SK-N-SH treated with all-trans-retinoic acid at 6 μM for 48 hours (cell line): ENCODE data around the gene CASZ1.

Source experiments
- ATAC-seq: fragments of 200-7000 bp; cut with Tn5 transposase; 3 replicates; pipeline ENCODE4 v1.9.1; 2020; ENCODE audit warnings: mild to moderate bottlenecking, moderate library complexity
- ARNTL ChIP-seq: fragments of 450-650 bp; formaldehyde crosslinking; IDR thresholded peaks from 2 replicates; pipeline ENCODE4 v1.5.0; 2020; ENCODE audit warnings: low read depth, mild to moderate bottlenecking, moderate library complexity, borderline replicate concordance
- CREB5 ChIP-seq: fragments of 250-450 bp; sonication (Bioruptor Pico); IDR thresholded peaks from 2 replicates; pipeline ENCODE4 v1.5.1; 2020; ENCODE audit warnings: low read depth, mild to moderate bottlenecking, moderate library complexity
- CSRNP3 ChIP-seq: fragments of 250-450 bp; sonication (Bioruptor Pico); IDR thresholded peaks from 2 replicates; pipeline ENCODE4 v1.5.1; 2021; ENCODE audit warnings: mild to moderate bottlenecking, moderate library complexity
- GLIS3 ChIP-seq: fragments of 250-450 bp; sonication (Bioruptor Pico); IDR thresholded peaks from 2 replicates; pipeline ENCODE4 v1.5.0; 2020; ENCODE audit warnings: mild to moderate bottlenecking, moderate library complexity
- ISL1 ChIP-seq: fragments of 250-450 bp; sonication (Bioruptor Pico); IDR thresholded peaks from 2 replicates; pipeline ENCODE4 v2.1.2; 2022; ENCODE audit warnings: mild to moderate bottlenecking, moderate library complexity
- OSR1 ChIP-seq: fragments of 250-450 bp; sonication (Bioruptor Pico); IDR thresholded peaks from 2 replicates; pipeline ENCODE4 v1.8.0; 2022; ENCODE audit warnings: moderate library complexity, mild to moderate bottlenecking, inconsistent platforms
- SNAI2 ChIP-seq: fragments of 250-450 bp; sonication (Bioruptor Pico); IDR thresholded peaks from 2 replicates; pipeline ENCODE4 v1.5.0; 2020; ENCODE audit warnings: mild to moderate bottlenecking, moderate library complexity
- TCF4 ChIP-seq: fragments of 250-450 bp; sonication (Bioruptor Pico); IDR thresholded peaks from 2 replicates; pipeline ENCODE4 v1.8.0; 2021; ENCODE audit warnings: mild to moderate bottlenecking, moderate library complexity, borderline replicate concordance
- TOX ChIP-seq: fragments of 250-450 bp; sonication (Bioruptor Pico); IDR thresholded peaks from 2 replicates; pipeline ENCODE4 v1.8.0; 2021; ENCODE audit warnings: mild to moderate bottlenecking, moderate library complexity, borderline replicate concordance
- ZC3H10 ChIP-seq: fragments of 250-450 bp; sonication (Bioruptor Pico); IDR thresholded peaks from 2 replicates; pipeline ENCODE4 v1.5.1; 2021; ENCODE audit warnings: mild to moderate bottlenecking, moderate library complexity
- ZFP3 ChIP-seq: fragments of 250-450 bp; sonication (Bioruptor Pico); IDR thresholded peaks from 2 replicates; pipeline ENCODE4 v1.5.0; 2020; ENCODE audit warnings: mild to moderate bottlenecking, moderate library complexity
- ZFP30 ChIP-seq: fragments of 450-650 bp; formaldehyde crosslinking; IDR thresholded peaks from 2 replicates; pipeline ENCODE4 v1.5.0; 2022; ENCODE audit warnings: mild to moderate bottlenecking, moderate library complexity
- ZNF70 ChIP-seq: fragments of 450-650 bp; formaldehyde crosslinking; IDR thresholded peaks from 2 replicates; pipeline ENCODE4 v1.5.0; 2020; ENCODE audit warnings: mild to moderate bottlenecking, moderate library complexity
- ZNF8 ChIP-seq: fragments of 450-650 bp; formaldehyde crosslinking; IDR thresholded peaks from 2 replicates; pipeline ENCODE4 v1.5.0; 2020; ENCODE audit warnings: mild to moderate bottlenecking, moderate library complexity
- TF ChIP-seq, protein P1 (sequence below): fragments of 250-450 bp; sonication (Bioruptor Pico); IDR thresholded peaks from 2 replicates; pipeline ENCODE4 v1.5.0; 2020; ENCODE audit warnings: mild to moderate bottlenecking, moderate library complexity
- TF ChIP-seq, protein P2 (sequence below): fragments of 250-450 bp; sonication (Bioruptor Pico); IDR thresholded peaks from 2 replicates; pipeline ENCODE4 v1.8.0; 2020; ENCODE audit warnings: mild to moderate bottlenecking, moderate library complexity, borderline replicate concordance
- TF ChIP-seq, protein P3 (sequence below): fragments of 250-450 bp; sonication (Bioruptor Pico); IDR thresholded peaks from 2 replicates; pipeline ENCODE4 v1.8.0; 2021; ENCODE audit warnings: low read depth, mild to moderate bottlenecking, moderate library complexity, borderline replicate concordance

CASZ1 gene

GRCh38 chr1:10829965-10830515, 33.6 kb upstream of the CASZ1 start:
- TF ChIP-seq ZNF70 (CRISPR knock-in tag) (no peak), CSRNP3 (CRISPR knock-in tag) (no peak), TCF4 (CRISPR knock-in tag) (no peak), SNAI2 (CRISPR knock-in tag) (no peak), TOX (CRISPR knock-in tag) (no peak), ZC3H10 (CRISPR knock-in tag) (no peak), ZFP3 (CRISPR knock-in tag) (no peak), ZNF8 (CRISPR knock-in tag) (no peak), GLIS3 (CRISPR knock-in tag) (no peak), ARNTL (CRISPR knock-in tag) (no peak), ZFP30 (CRISPR knock-in tag) (no peak), CREB5 (CRISPR knock-in tag) (no peak)
- TF ChIP-seq, protein P1, sequence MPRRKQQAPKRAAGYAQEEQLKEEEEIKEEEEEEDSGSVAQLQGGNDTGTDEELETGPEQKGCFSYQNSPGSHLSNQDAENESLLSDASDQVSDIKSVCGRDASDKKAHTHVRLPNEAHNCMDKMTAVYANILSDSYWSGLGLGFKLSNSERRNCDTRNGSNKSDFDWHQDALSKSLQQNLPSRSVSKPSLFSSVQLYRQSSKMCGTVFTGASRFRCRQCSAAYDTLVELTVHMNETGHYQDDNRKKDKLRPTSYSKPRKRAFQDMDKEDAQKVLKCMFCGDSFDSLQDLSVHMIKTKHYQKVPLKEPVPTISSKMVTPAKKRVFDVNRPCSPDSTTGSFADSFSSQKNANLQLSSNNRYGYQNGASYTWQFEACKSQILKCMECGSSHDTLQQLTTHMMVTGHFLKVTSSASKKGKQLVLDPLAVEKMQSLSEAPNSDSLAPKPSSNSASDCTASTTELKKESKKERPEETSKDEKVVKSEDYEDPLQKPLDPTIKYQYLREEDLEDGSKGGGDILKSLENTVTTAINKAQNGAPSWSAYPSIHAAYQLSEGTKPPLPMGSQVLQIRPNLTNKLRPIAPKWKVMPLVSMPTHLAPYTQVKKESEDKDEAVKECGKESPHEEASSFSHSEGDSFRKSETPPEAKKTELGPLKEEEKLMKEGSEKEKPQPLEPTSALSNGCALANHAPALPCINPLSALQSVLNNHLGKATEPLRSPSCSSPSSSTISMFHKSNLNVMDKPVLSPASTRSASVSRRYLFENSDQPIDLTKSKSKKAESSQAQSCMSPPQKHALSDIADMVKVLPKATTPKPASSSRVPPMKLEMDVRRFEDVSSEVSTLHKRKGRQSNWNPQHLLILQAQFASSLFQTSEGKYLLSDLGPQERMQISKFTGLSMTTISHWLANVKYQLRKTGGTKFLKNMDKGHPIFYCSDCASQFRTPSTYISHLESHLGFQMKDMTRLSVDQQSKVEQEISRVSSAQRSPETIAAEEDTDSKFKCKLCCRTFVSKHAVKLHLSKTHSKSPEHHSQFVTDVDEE (CRISPR knock-in tag) = no peak
- TF ChIP-seq, protein P2, sequence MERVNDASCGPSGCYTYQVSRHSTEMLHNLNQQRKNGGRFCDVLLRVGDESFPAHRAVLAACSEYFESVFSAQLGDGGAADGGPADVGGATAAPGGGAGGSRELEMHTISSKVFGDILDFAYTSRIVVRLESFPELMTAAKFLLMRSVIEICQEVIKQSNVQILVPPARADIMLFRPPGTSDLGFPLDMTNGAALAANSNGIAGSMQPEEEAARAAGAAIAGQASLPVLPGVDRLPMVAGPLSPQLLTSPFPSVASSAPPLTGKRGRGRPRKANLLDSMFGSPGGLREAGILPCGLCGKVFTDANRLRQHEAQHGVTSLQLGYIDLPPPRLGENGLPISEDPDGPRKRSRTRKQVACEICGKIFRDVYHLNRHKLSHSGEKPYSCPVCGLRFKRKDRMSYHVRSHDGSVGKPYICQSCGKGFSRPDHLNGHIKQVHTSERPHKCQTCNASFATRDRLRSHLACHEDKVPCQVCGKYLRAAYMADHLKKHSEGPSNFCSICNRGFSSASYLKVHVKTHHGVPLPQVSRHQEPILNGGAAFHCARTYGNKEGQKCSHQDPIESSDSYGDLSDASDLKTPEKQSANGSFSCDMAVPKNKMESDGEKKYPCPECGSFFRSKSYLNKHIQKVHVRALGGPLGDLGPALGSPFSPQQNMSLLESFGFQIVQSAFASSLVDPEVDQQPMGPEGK (CRISPR knock-in tag) = no peak
- ATAC-seq = no peak

DNA sequence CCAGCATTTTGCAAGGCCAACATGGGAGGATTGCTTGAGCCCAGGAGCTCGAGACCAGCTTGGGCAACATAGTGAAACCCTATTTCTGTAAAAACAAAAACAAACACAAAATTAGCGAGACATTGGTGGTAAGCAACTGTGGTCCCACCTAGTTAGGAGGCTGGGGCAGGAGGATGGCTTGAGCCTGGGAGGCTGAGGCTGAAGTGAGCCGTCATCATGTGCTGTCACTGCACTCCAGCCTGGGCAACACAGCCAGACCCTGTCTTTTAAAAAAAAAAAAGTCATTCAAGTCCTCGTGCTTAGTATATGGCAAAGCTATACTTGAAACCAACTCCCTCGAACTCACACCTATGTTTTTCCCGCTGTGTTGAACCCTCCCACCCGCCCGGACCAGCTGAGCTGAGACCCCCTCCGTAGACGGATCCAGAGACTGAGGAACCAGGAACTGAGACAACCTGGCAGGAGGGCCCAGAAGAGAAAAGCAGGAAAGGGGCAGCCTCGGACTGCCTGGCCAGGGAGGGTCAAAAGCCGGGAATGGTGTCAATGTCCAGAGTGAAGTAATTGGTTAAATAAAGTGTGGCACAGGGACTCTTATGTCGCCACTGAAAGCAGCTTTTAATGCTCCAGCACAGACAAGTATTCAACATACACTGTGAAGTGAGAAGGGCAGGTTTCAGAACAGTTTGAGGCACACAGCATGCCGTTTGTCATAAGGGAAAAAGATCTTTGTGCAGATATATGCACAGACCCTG, 32.8 kb upstream of the CASZ1 start:
- TF ChIP-seq, protein P3, sequence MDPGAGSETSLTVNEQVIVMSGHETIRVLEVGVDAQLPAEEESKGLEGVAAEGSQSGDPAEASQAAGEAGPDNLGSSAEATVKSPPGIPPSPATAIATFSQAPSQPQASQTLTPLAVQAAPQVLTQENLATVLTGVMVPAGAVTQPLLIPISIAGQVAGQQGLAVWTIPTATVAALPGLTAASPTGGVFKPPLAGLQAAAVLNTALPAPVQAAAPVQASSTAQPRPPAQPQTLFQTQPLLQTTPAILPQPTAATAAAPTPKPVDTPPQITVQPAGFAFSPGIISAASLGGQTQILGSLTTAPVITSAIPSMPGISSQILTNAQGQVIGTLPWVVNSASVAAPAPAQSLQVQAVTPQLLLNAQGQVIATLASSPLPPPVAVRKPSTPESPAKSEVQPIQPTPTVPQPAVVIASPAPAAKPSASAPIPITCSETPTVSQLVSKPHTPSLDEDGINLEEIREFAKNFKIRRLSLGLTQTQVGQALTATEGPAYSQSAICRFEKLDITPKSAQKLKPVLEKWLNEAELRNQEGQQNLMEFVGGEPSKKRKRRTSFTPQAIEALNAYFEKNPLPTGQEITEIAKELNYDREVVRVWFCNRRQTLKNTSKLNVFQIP (CRISPR knock-in tag) = no peak
- TF ChIP-seq OSR1 = no peak
- TF ChIP-seq ZNF70 (CRISPR knock-in tag) = no peak
- no peak for TF ChIP-seq ZFP30 (CRISPR knock-in tag)
- TF ChIP-seq ARNTL (CRISPR knock-in tag) = no peak
- TF ChIP-seq ZNF8 (CRISPR knock-in tag) = no peak
- TF ChIP-seq ISL1 = no peak
- no peak for TF ChIP-seq ZC3H10 (CRISPR knock-in tag)
- no peak for TF ChIP-seq GLIS3 (CRISPR knock-in tag)
- TF ChIP-seq CREB5 (CRISPR knock-in tag) = no peak
- ATAC-seq = no peak
